Bronchial epithelial cell (primary cell): Measurements from ENCODE around the gene CCDC192. TPM values are rescaled to one million over a fixed set of nuclear protein-coding genes. Genes with fewer than 3 reads are reported as not detected.
A peak's percentile ranks its signal among the peaks of the same experiment; 100 is the strongest.
"Not testable (repeated sequence)": the region's sequence is repeated elsewhere in the genome, so short reads cannot be mapped to it uniquely, and the experiment has no call there.

Experiments used
- DNase-seq: peaks from one replicate; pipeline ENCODE4 v3.0.0-alpha.2; 2010; ENCODE audit warnings: low read depth
- FAIRE-seq: peaks from 2 replicates; lab custom pipeline; 2011; peaks lifted over from hg19 to GRCh38; lab: Jason Lieb, UNC
- H3K27me3 ChIP-seq: 2 replicates; pipeline ENCODE4 v1.5.1; 2011; ENCODE audit warnings: low read length; ENCODE audit not compliant: control insufficient read depth, insufficient read depth
- H3K36me3 ChIP-seq: 2 replicates; pipeline ENCODE4 v1.5.1; 2011; ENCODE audit warnings: low read length; ENCODE audit not compliant: control insufficient read depth, insufficient read depth
- H3K4me3 ChIP-seq: 2 replicates; pipeline ENCODE4 v1.5.1; 2011; ENCODE audit warnings: mild to moderate bottlenecking, low read depth, low read length, control low read depth
- total RNA-seq: library from RNA; depleted of rRNA; stranded (reverse); fragments of >200 nt; gene quantifications from 2 replicates; pipeline ENCODE4 v1.2.1, GENCODE V29; 2014
- TF ChIP-seq, protein P1 (sequence below): IDR thresholded peaks from 2 replicates; pipeline ENCODE4 v1.5.1; 2011; ENCODE audit warnings: mild to moderate bottlenecking, moderate library complexity, low read length, control low read depth, inconsistent platforms; ENCODE audit not compliant: insufficient read depth, severe bottlenecking

CCDC192 gene
- total RNA-seq, 1 donor from 2014 or later, result not detected

DNA sequence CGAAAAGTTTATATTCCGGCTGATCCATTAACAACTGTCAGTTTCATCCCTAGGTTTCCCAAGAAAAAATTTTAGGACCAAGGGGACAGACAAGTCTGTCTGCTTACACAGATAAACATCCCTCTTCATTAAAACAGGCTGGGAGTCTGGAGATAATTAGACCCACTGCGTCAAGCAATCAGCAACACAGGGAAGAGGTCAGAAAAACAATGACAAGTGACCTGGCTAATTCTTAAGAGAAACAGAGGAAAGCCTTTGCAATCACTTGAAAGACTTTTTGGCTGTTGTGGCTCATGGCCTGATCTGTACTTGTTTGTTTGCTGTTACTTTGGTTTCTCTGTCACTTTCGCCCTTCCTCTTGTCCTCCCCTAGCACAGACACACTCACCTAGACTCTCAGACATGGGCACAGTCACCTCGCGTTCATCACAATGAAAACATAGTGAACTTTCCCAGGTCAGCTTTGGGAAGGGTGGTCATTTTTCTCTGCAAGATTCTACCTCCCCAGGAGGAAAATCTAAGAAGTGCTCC lies 2.9 kb upstream of the CCDC192 start:
- Histone ChIP-seq H3K27me3 (no peaks in the 10 kb centered on the region), H3K36me3 (no peaks in the 10 kb centered on the region), H3K4me3 (no peak overlapping the region)
- TF ChIP-seq, protein P1, sequence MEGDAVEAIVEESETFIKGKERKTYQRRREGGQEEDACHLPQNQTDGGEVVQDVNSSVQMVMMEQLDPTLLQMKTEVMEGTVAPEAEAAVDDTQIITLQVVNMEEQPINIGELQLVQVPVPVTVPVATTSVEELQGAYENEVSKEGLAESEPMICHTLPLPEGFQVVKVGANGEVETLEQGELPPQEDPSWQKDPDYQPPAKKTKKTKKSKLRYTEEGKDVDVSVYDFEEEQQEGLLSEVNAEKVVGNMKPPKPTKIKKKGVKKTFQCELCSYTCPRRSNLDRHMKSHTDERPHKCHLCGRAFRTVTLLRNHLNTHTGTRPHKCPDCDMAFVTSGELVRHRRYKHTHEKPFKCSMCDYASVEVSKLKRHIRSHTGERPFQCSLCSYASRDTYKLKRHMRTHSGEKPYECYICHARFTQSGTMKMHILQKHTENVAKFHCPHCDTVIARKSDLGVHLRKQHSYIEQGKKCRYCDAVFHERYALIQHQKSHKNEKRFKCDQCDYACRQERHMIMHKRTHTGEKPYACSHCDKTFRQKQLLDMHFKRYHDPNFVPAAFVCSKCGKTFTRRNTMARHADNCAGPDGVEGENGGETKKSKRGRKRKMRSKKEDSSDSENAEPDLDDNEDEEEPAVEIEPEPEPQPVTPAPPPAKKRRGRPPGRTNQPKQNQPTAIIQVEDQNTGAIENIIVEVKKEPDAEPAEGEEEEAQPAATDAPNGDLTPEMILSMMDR, result no peak
- no peak for FAIRE-seq
- no peak for DNase-seq

DNA sequence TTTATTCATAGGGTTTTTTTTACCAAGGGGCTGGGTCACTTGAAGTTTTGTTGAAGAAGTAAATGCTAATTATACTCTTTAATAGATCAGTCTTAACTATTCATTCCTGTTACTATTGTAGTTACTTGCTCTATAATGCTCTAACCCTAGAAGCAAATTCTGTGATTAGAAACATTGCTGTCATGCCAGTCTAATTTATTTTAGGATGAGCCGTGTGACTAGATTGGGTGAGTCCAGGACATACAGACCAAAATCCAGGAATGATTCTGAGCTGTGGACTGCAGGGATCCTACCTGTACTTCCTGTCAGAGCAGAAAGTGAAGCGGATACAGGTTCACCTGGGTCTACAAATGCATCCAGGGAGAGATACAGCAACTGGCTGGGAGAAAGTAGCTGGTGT lies 757 bp upstream of the CCDC192 start:
- no peak overlapping the region for H3K4me3 ChIP-seq
- peak; percentile 7 for FAIRE-seq
- TF ChIP-seq, protein P1, result no peak
- DNase-seq, result no peak
- H3K36me3 ChIP-seq, result no peaks in the 10 kb centered on the region
- H3K27me3 ChIP-seq, result no peaks in the 10 kb centered on the region

DNA sequence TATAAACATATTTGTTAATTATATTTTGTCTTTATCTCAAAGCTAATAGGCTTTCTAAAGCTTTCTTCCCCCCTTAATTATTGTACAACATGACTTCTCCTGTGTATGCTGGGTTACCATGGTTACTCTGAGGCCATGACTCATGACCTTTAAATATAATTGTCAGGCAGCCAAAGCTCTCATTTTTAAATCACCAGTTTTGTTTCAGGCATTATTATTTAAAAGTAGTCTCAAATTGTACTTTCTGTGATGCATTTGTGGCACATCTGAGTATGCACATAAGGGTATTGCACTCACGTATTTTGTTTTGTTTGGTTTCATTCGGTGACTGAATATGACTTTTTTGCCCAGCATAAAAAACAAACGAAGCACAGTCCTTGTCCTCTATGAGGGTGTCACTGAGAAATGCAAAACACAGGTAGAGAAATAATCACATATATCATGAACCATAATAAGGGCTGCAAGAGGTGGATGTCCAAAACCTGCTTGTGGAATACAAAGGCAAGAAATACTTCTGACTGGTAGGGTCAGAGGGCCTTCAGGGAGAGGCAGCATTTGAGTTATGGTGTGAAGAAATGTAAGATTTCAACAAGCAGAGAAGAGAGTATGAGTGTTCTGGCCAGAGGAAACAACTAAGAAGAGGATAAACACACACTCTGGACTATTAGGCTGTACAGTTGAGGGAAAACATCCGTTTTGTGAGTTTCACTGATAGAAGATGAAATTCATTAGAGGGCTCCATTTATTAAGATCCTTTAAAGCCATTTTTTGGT lies 2.1 kb downstream of the CCDC192 start:
- no peaks in the 10 kb centered on the region for H3K27me3 ChIP-seq
- no peaks in the 10 kb centered on the region for H3K36me3 ChIP-seq
- no peak overlapping the region for H3K4me3 ChIP-seq
- FAIRE-seq (no peak), DNase-seq (peak; percentile 62)
- TF ChIP-seq, protein P1, result no peak

GRCh38 chr5:127706691-127707090 lies 3.5 kb downstream of the CCDC192 start:
- Histone ChIP-seq H3K36me3 (no peaks in the 10 kb centered on the region), H3K4me3 (no peak overlapping the region), H3K27me3 (no peaks in the 10 kb centered on the region)
- DNase-seq, result no peak
- TF ChIP-seq, protein P1, result no peak
- no peak for FAIRE-seq

GRCh38 chr5:127707209-127707608 lies 4.0 kb downstream of the CCDC192 start:
- Histone ChIP-seq H3K36me3 (no peaks in the 10 kb centered on the region), H3K27me3 (no peaks in the 10 kb centered on the region), H3K4me3 (no peak overlapping the region)
- FAIRE-seq, result no peak
- DNase-seq, result no peak
- TF ChIP-seq, protein P1, result no peak

- peak; percentile 59 for DNase-seq
- H3K4me3 ChIP-seq, H3K36me3 ChIP-seq, FAIRE-seq, H3K27me3 ChIP-seq: not testable (repeated sequence)
These were observed 9.9 kb downstream of the CCDC192 start for GRCh38 chr5:127713083-127713482.
